GM19438 (cell line): ENCODE results near the gene MBD3.

Experiments
- ATAC-seq: cut with Tn5 transposase; IDR thresholded peaks from one replicate; pipeline ENCODE4 v1.9.1; 2021; ENCODE audit warnings: low read depth; ENCODE audit not compliant: unreplicated experiment

The MBD3 gene

GRCh38 chr19:1620502-1620901 is 27.8 kb upstream of the MBD3 start:
- ATAC-seq, result no peak

GRCh38 chr19:1619703-1620102 is 27.0 kb upstream of the MBD3 start:
- ATAC-seq, result no peak

- no peak for ATAC-seq
These were observed 26.4 kb upstream of the MBD3 start for GRCh38 chr19:1619094-1619439.

- no peak for ATAC-seq
These were observed 25.8 kb upstream of the MBD3 start for GRCh38 chr19:1618157-1619093.

- no peak for ATAC-seq
These were observed 24.2 kb upstream of the MBD3 start for GRCh38 chr19:1616875-1617274.

- no peak for ATAC-seq
These were observed 23.7 kb upstream of the MBD3 start for GRCh38 chr19:1616396-1616795.

- no peak for ATAC-seq
These were observed 22.6 kb upstream of the MBD3 start for GRCh38 chr19:1615156-1615765.

- ATAC-seq, result no peak
These were observed 21.3 kb upstream of the MBD3 start for GRCh38 chr19:1613808-1614570.

GRCh38 chr19:1613146-1613545 is 20.5 kb upstream of the MBD3 start:
- no peak for ATAC-seq

- no peak for ATAC-seq
These were observed 19.7 kb upstream of the MBD3 start for GRCh38 chr19:1612114-1613086.

- ATAC-seq, result no peak
These were observed 18.7 kb upstream of the MBD3 start for GRCh38 chr19:1611353-1611752.

GRCh38 chr19:1610579-1610978 is 17.9 kb upstream of the MBD3 start:
- no peak for ATAC-seq

- ATAC-seq, result no peak
These were observed 17.2 kb upstream of the MBD3 start for GRCh38 chr19:1609680-1610474.

- ATAC-seq, result no peak
These were observed 16.4 kb upstream of the MBD3 start for GRCh38 chr19:1609103-1609396.

- ATAC-seq, result no peak
These were observed 15.9 kb upstream of the MBD3 start for GRCh38 chr19:1608359-1609102.

GRCh38 chr19:1606138-1606651 is 13.5 kb upstream of the MBD3 start:
- no peak for ATAC-seq

GRCh38 chr19:1605236-1606137 is 12.8 kb upstream of the MBD3 start, which contains the start of gene UQCR11:
Gene UQCR11, minus strand, starts transcription at chr19:1605462. Its CDS starts 53 bp downstream, at chr19:1605409.
- peak; percentile 72 for ATAC-seq
